GM19455 (cell line): ENCODE data around the gene ARHGAP35.

Source experiments
- ATAC-seq: cut with Tn5 transposase; IDR thresholded peaks from one replicate; pipeline ENCODE4 v1.9.1; 2021; ENCODE audit not compliant: unreplicated experiment

ARHGAP35 gene

GRCh38 chr19:46901701-46902401, 41.1 kb downstream of the ARHGAP35 start:
- ATAC-seq = no peak

DNA sequence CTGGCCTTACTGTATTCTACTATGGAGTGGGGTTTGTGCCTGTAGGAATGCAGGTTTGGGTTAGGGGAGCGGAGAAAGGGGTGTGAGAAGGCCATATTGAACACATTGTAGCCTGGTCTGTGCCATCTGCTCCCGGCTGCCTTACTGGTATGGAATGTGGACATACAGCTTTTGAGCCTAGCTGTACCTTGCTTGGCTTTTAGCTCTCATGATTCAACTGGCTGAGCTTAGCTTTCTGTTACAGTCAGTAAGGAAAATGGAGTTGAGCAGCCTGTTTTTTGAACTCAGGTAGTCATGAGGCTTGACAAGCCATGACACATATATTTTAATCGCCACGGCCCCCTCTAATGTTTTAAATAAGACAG, 41.6 kb downstream of the ARHGAP35 start:
- no peak for ATAC-seq

- ATAC-seq = no peak
These were observed 42.7 kb downstream of the ARHGAP35 start for GRCh38 chr19:46903458-46903857.

GRCh38 chr19:46904114-46905060, 43.6 kb downstream of the ARHGAP35 start:
- no peak for ATAC-seq

- ATAC-seq = no peak
These were observed 45.4 kb downstream of the ARHGAP35 start for GRCh38 chr19:46906221-46906620.

DNA sequence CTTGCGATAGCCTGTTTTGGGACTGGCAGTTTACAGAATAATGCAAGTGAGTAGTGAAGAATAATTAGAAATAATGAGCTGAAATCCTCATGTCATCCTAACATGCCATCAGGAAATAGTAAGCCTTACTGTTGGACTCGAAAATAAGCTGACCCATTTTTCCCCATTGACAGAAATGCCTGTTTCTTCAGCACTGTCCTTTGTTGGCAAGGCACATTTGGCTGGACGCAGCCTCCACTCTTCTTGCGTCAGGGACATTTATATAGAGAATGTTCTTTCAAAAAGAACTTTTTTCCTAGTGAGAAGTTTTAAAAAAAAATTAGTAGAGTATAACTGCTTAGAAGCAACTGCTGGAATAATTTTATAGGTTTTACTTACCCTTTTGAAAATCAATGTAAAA, 47.1 kb downstream of the ARHGAP35 start:
- no peak for ATAC-seq

DNA sequence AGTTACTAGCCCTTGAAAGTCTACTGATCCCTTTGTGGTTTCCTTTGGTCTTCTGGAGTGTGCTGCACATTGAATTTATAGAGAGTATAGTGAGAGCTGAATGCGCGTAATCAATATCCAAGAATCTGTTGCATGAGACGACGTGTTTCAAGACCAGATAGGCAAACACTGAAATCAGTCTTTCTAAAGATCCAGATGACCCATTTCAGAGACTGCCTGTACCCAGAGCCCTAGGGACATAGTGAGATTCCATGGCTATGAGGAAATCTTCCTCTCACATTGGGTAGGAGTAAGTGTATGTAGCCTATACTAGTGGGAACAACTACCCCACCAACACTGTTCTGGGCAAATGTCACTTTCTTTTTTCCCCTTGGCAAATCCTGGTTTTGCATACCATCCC, 48.6 kb downstream of the ARHGAP35 start:
- ATAC-seq = no peak
